Sigmoid colon (tissue), 7 donors: ENCODE measurements around the gene HOXD11. TPM values are rescaled to one million over a fixed set of nuclear protein-coding genes. Genes with fewer than 3 reads are reported as not detected.

Experiments used
- DNase-seq: peaks from one replicate; pipeline ENCODE4 v3.0.0-alpha.2; 2019
- H3K27ac ChIP-seq, 4 donors: fragments of 200-600 bp; sonication (generic); one replicate each; pipeline ENCODE4 v1.5.1; 2016 to 2019; ENCODE audit warnings: mild to moderate bottlenecking in 1 of 4
- H3K27me3 ChIP-seq, 3 donors: fragments of 200-600 bp; sonication (generic); one replicate each; pipeline ENCODE4 v1.5.1; 2019; ENCODE audit warnings: mild to moderate bottlenecking in 1 of 3
- H3K36me3 ChIP-seq, 4 donors: fragments of 200-600 bp; sonication (generic); one replicate each; pipeline ENCODE4 v1.5.1; 2016 to 2019
- H3K4me1 ChIP-seq, 4 donors: fragments of 200-600 bp; sonication (generic); one replicate each; pipeline ENCODE4 v1.5.1; 2017 to 2019
- H3K4me3 ChIP-seq, 4 donors: fragments of 200-600 bp; sonication (generic); one replicate each; pipeline ENCODE4 v1.5.1; 2017 to 2019; ENCODE audit warnings: mild to moderate bottlenecking in 2 of 4, moderate library complexity in 1 of 4
- H3K9me3 ChIP-seq, 4 donors: fragments of 200-600 bp in 3 of 4; sonication (generic) in 3 of 4; one replicate each; pipeline versions ENCODE4 v1.5.1 to v1.6.1; 2013 to 2019
- CTCF ChIP-seq, 4 experiments: fragments of 450-650 bp in 3 of 4; fragments of 200-600 bp in 1 of 4; IDR thresholded peaks; one replicate each; pipeline ENCODE4 v1.5.1; 2016 to 2019; ENCODE audit warnings: antibody characterized with exemption in 4 of 4, mild to moderate bottlenecking in 3 of 4, moderate library complexity in 2 of 4
- EP300 ChIP-seq, 4 donors: sonication (generic); formaldehyde crosslinking; IDR thresholded peaks; one replicate each; pipeline ENCODE4 v1.6.1; 2017; ENCODE audit warnings: antibody characterized with exemption in 4 of 4
- POLR2A ChIP-seq, 2 donors: fragments of 450-650 bp; IDR thresholded peaks; one replicate each; pipeline ENCODE4 v1.6.1; 2016; ENCODE audit warnings: antibody characterized with exemption in 2 of 2, mild to moderate bottlenecking in 2 of 2, moderate library complexity in 2 of 2
- POLR2AphosphoS5 ChIP-seq, 4 donors: sonication (generic); formaldehyde crosslinking; IDR thresholded peaks; one replicate each; pipeline ENCODE4 v1.6.1; 2017; ENCODE audit warnings: antibody characterized with exemption in 4 of 4
- WGBS, 2 donors: extraction: QIAGEN DNeasy Blood & Tissue Kit; methylation state at CpG; one replicate each; pipeline ENCODE4 v1.1.7; 2013; 5-methylcytosine and 5-hydroxymethylcytosine counted together
- intact Hi-C: fragments of 100-400 bp; cut with DNase I; formaldehyde crosslinking; loops from one replicate; pipeline ENCODE4 v1.15.1; 2023
- polyA plus RNA-seq, 3 donors: library from polyadenylated mRNA; stranded (reverse); fragments of 200-250 nt; gene quantifications; one replicate each; pipeline ENCODE4 v1.2.3, GENCODE V29; 2013
- total RNA-seq, 4 donors: library from RNA; depleted of rRNA; stranded (reverse); fragments of >200 nt; gene quantifications; one replicate each; pipeline ENCODE4 v1.1.0, GENCODE V29; 2016
- donor health status: healthy with polysubstance abuse.
- donor health status: Bipolar disorder and iron deficiency.
- donor health status: healthy.

The HOXD11 gene
- total and polyA plus RNA-seq, 7 donors = 0.69 to 39.3 (median 18.3) TPM

GRCh38 chr2:176137906-176138305, 30.8 kb downstream of the HOXD11 start:
- peak; percentile 36 for DNase-seq
- peak overlapping the region in 2 of 4 donors; percentile 58 to 66 for H3K4me3 ChIP-seq
- intact Hi-C loops = loop anchor here (5.0 kb wide), 1 partner anchor 1009 kb away; no protein-coding TSS in a partner anchor
- no peaks in the 10 kb centered on the region for H3K9me3 ChIP-seq
- 63 to 67% methylated on average over 8 of the region's 8 CpGs for WGBS, 2 donors
- peak overlapping the region; percentile 33 to 87 (median 70) for H3K27ac ChIP-seq
- peaks cover 0 to 39% (median 33%) of the 10 kb centered on the region in 4 donors for H3K4me1 ChIP-seq
- H3K36me3 ChIP-seq = no peaks in the 10 kb centered on the region
- H3K27me3 ChIP-seq = peaks cover 3 to 80% (median 69%) of the 10 kb centered on the region in 3 donors
- TF ChIP-seq CTCF (IDR thresholded peaks at IDR 0.05) (no peak), POLR2A (IDR thresholded peaks at IDR 0.05) (no peak), POLR2AphosphoS5 (IDR thresholded peaks at IDR 0.05) (no peak), EP300 (IDR thresholded peaks at IDR 0.05) (no peak)

- peak; percentile 57 for DNase-seq
- peak overlapping the region in 2 of 4 donors; percentile 0 to 12 for H3K4me3 ChIP-seq
- intact Hi-C loops = loop anchor here (5.0 kb wide), 1 partner anchor 1009 kb away; no protein-coding TSS in a partner anchor
Observed at GRCh38 chr2:176138526-176138922, 31.4 kb downstream of the HOXD11 start.

GRCh38 chr2:176138923-176139660, 32.0 kb downstream of the HOXD11 start:
- Histone ChIP-seq H3K27ac (peak overlapping the region; percentile 49 to 87 (median 56)), H3K27me3 (peaks cover 3 to 73% (median 58%) of the 10 kb centered on the region in 3 donors), H3K36me3 (no peaks in the 10 kb centered on the region), H3K4me1 (peaks cover 0 to 39% (median 30%) of the 10 kb centered on the region in 4 donors), H3K9me3 (no peaks in the 10 kb centered on the region), H3K4me3 (peak overlapping the region in 3 of 4 donors; percentile 0 to 5 (median 4))
- intact Hi-C loops = loop anchor here (5.0 kb wide), 1 partner anchor 1008 kb away; no protein-coding TSS in a partner anchor
- TF ChIP-seq CTCF (IDR thresholded peaks at IDR 0.05) (no peak), POLR2A (IDR thresholded peaks at IDR 0.05) (no peak), POLR2AphosphoS5 (IDR thresholded peaks at IDR 0.05) (no peak), EP300 (IDR thresholded peaks at IDR 0.05) (no peak)
- peak; percentile 63 for DNase-seq
- WGBS, 2 donors = 45 to 64% methylated on average over 28 of the region's 28 CpGs

More at GRCh38 chr2:176138526-176138922, 31.4 kb downstream of the HOXD11 start:
- Histone ChIP-seq H3K4me1 (peaks cover 0 to 39% (median 31%) of the 10 kb centered on the region in 4 donors), H3K9me3 (no peaks in the 10 kb centered on the region), H3K27ac (peak overlapping the region; percentile 33 to 87 (median 56)), H3K36me3 (no peaks in the 10 kb centered on the region), H3K27me3 (peaks cover 3 to 78% (median 64%) of the 10 kb centered on the region in 3 donors)
- no peak for TF ChIP-seq POLR2AphosphoS5 (IDR thresholded peaks at IDR 0.05)
- no peak for TF ChIP-seq POLR2A (IDR thresholded peaks at IDR 0.05)
- TF ChIP-seq EP300 (IDR thresholded peaks at IDR 0.05) = no peak
- TF ChIP-seq CTCF (IDR thresholded peaks at IDR 0.05) = no peak
- WGBS, 2 donors = 43 to 63% methylated on average over 14 of the region's 14 CpGs

- peaks cover 0 to 36% (median 29%) of the 10 kb centered on the region in 4 donors for H3K4me1 ChIP-seq
- 39 to 58% methylated on average over 41 of the region's 41 CpGs for WGBS, 2 donors
- H3K36me3 ChIP-seq = no peaks in the 10 kb centered on the region
- H3K27me3 ChIP-seq = peaks cover 3 to 69% (median 53%) of the 10 kb centered on the region in 3 donors
- peak overlapping the region; percentile 39 to 52 (median 50) for H3K4me3 ChIP-seq
- TF ChIP-seq EP300 (IDR thresholded peaks at IDR 0.05) = no peak
- no peak for TF ChIP-seq POLR2AphosphoS5 (IDR thresholded peaks at IDR 0.05)
- no peak for TF ChIP-seq CTCF (IDR thresholded peaks at IDR 0.05)
- no peak for TF ChIP-seq POLR2A (IDR thresholded peaks at IDR 0.05)
- no peaks in the 10 kb centered on the region for H3K9me3 ChIP-seq
- DNase-seq = peak; percentile 75
- intact Hi-C loops = loop anchor here (1.0 to 10.0 kb wide), 3 partner anchors 315 to 1007 kb away; no protein-coding TSS in a partner anchor
- peak overlapping the region; percentile 49 to 87 (median 54) for H3K27ac ChIP-seq
Observed at GRCh38 chr2:176139661-176140512, 32.8 kb downstream of the HOXD11 start.
